Measurements from ENCODE around the gene LRRC15. TPM values are rescaled to one million over a fixed set of nuclear protein-coding genes. Genes with fewer than 3 reads are reported as not detected.

LRRC15 gene
- total RNA-seq, 2 experiments from 2014 or later, result not detected

- Mint-ChIP-seq H3K4me3 (no peak overlapping the region), H3K27me3 (peaks cover 17% of the 10 kb centered on the region), H3K27ac (no peak overlapping the region), H3K4me1 (peaks cover 5% of the 10 kb centered on the region), H3K9me3 (no peaks in the 10 kb centered on the region), H3K36me3 (no peaks in the 10 kb centered on the region)
- POLR2A ChIA-PET, result no interaction called here
- DNase-seq, result no peak
- ATAC-seq (ENCODE audit: low read depth), result no peak
These were observed 39.0 kb downstream of the LRRC15 start for GRCh38 chr3:194330579-194330978.

GRCh38 chr3:194330160-194330559 lies 39.4 kb downstream of the LRRC15 start:
- ATAC-seq (ENCODE audit: low read depth) (no peak), DNase-seq (no peak)
- peaks cover 17% of the 10 kb centered on the region for H3K27me3 Mint-ChIP-seq
- no peak overlapping the region for H3K4me3 Mint-ChIP-seq
- H3K36me3 Mint-ChIP-seq, result no peaks in the 10 kb centered on the region
- no peaks in the 10 kb centered on the region for H3K9me3 Mint-ChIP-seq
- no peak overlapping the region for H3K27ac Mint-ChIP-seq
- H3K4me1 Mint-ChIP-seq, result peaks cover 5% of the 10 kb centered on the region
- POLR2A ChIA-PET, result no interaction called here

DNA sequence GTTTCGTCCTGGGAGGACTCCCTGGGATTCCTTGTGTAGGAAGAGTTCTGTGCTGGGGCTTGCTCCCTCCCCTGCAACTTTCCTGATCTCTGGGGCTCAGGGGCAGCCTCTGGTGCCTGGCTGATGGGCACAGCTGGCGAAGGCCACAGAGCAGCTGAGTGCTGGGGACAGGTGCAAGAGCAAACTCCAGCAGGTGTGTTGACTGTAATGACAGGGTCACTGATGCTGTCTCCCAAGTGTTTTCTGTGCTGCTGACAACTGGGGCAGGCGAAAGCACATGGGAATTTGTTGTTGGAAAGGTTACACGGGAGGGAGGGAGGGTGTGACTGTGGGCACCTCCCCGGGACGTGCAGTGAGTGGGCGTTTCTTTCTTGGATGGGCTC lies 40.0 kb downstream of the LRRC15 start:
- POLR2A ChIA-PET, result no interaction called here
- no peak overlapping the region for H3K4me3 Mint-ChIP-seq
- no peak overlapping the region for H3K27ac Mint-ChIP-seq
- ATAC-seq (ENCODE audit: low read depth) (no peak), DNase-seq (no peak)
- H3K9me3 Mint-ChIP-seq, result no peaks in the 10 kb centered on the region
- peaks cover 5% of the 10 kb centered on the region for H3K4me1 Mint-ChIP-seq
- no peaks in the 10 kb centered on the region for H3K36me3 Mint-ChIP-seq
- H3K27me3 Mint-ChIP-seq, result peaks cover 17% of the 10 kb centered on the region

DNA sequence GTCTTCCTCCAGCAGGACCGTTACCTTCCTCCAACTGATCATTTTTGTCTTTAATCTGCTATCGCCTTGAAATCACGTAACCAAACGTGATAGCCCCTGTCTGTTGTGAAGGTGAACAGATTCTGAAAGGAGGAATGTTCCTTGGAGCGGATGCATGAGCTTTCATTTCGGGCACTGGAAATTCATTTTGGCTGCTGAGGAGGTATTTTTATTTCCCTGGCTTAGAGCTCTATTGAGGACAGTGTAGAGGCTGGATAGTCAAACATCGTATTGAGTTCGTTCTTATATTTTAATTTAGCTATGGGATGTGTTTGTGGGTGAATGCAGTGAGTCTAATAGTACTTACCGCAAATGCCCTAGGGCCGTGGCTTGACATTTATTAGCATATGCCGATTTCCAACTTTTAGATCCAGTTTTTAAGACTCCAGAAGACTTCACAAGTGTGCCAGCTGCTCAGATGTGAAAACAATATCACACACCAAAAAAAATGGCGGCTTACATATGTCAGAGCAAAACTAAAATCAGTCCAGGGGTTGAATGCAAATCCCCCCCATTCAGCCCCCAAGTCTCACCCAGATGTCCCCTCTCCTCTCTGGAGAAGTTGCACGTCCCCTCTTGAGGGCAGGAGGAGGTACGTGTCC lies 40.5 kb downstream of the LRRC15 start:
- POLR2A ChIA-PET, result no interaction called here
- H3K27ac Mint-ChIP-seq, result no peak overlapping the region

GRCh38 chr3:194328053-194328657 lies 41.4 kb downstream of the LRRC15 start:
- H3K36me3 Mint-ChIP-seq, result no peaks in the 10 kb centered on the region
- peak; percentile 53 for DNase-seq
- peak overlapping the region; percentile 9 for H3K27ac Mint-ChIP-seq

More for the DNA sequence above, 40.5 kb downstream of the LRRC15 start:
- Mint-ChIP-seq H3K27me3 (peaks cover 17% of the 10 kb centered on the region), H3K4me3 (no peak overlapping the region), H3K36me3 (no peaks in the 10 kb centered on the region), H3K9me3 (no peaks in the 10 kb centered on the region), H3K4me1 (peaks cover 3% of the 10 kb centered on the region)
- no peak for ATAC-seq (ENCODE audit: low read depth)
- no peak for DNase-seq

DNA sequence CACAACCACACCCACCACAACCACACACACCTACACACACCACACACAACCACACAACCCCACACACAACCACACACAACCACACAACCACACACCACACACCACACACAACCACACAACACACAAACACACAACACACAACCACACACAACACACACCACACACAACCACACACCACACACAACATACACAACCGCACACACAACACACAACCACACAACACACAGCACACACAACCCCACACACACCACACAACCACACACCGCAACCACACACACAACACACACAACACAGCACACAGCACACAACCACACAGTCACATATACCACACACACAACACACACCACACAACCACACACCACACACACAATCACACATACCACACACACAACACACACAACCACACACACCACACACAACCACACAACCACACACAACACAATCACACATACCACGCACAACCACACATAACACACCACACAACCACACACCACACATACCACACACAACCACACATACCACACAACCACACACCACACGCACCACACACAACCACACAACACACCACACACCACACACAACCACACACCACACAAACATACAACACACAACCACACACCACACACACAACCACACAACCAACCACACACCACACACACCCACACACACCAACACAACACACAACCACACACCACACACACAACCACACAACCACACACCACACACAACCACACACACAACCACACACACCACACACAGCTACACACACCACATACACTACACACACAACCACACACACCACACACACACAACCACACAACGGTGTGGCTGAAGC lies 42.1 kb downstream of the LRRC15 start:
- H3K27me3 Mint-ChIP-seq, result peaks cover 9% of the 10 kb centered on the region
- no peak overlapping the region for H3K27ac Mint-ChIP-seq
- no peaks in the 10 kb centered on the region for H3K9me3 Mint-ChIP-seq
- H3K4me1 Mint-ChIP-seq, result no peaks in the 10 kb centered on the region
- no peaks in the 10 kb centered on the region for H3K36me3 Mint-ChIP-seq
- no peak overlapping the region for H3K4me3 Mint-ChIP-seq
- DNase-seq (peak; percentile 48), ATAC-seq (ENCODE audit: low read depth) (no peak)
- POLR2A ChIA-PET, result no interaction called here

More at GRCh38 chr3:194328053-194328657, 41.4 kb downstream of the LRRC15 start:
- POLR2A ChIA-PET, result no interaction called here
- Mint-ChIP-seq H3K4me1 (no peaks in the 10 kb centered on the region), H3K27me3 (peaks cover 10% of the 10 kb centered on the region), H3K9me3 (no peaks in the 10 kb centered on the region), H3K4me3 (no peak overlapping the region)
- ATAC-seq (ENCODE audit: low read depth), result peak; percentile 43

- Mint-ChIP-seq H3K9me3 (no peaks in the 10 kb centered on the region), H3K4me1 (no peaks in the 10 kb centered on the region), H3K4me3 (no peak overlapping the region), H3K36me3 (no peaks in the 10 kb centered on the region), H3K27ac (no peak overlapping the region), H3K27me3 (peaks cover 9% of the 10 kb centered on the region)
- DNase-seq (no peak), ATAC-seq (ENCODE audit: low read depth) (no peak)
- POLR2A ChIA-PET, result no interaction called here
These were observed 42.6 kb downstream of the LRRC15 start for GRCh38 chr3:194326968-194327217.

- Mint-ChIP-seq H3K27me3 (peaks cover 10% of the 10 kb centered on the region), H3K36me3 (no peaks in the 10 kb centered on the region), H3K4me3 (no peak overlapping the region), H3K9me3 (no peaks in the 10 kb centered on the region), H3K4me1 (no peaks in the 10 kb centered on the region), H3K27ac (no peak overlapping the region)
- no peak for ATAC-seq (ENCODE audit: low read depth)
- POLR2A ChIA-PET, result no interaction called here
- no peak for DNase-seq
These were observed 43.2 kb downstream of the LRRC15 start for GRCh38 chr3:194326192-194326967.

- H3K4me1 Mint-ChIP-seq, result no peaks in the 10 kb centered on the region
- no peaks in the 10 kb centered on the region for H3K9me3 Mint-ChIP-seq
- no peak overlapping the region for H3K27ac Mint-ChIP-seq
- ATAC-seq (ENCODE audit: low read depth), result no peak
- DNase-seq, result no peak
- peaks cover 12% of the 10 kb centered on the region for H3K27me3 Mint-ChIP-seq
- H3K36me3 Mint-ChIP-seq, result no peaks in the 10 kb centered on the region
- H3K4me3 Mint-ChIP-seq, result no peak overlapping the region
- POLR2A ChIA-PET, result interaction anchor here (0.6 kb wide), 1 partner anchor 73 kb away, joined by 3 read pairs; no protein-coding TSS in a partner anchor
These were observed 44.0 kb downstream of the LRRC15 start for GRCh38 chr3:194325424-194326153.

DNA sequence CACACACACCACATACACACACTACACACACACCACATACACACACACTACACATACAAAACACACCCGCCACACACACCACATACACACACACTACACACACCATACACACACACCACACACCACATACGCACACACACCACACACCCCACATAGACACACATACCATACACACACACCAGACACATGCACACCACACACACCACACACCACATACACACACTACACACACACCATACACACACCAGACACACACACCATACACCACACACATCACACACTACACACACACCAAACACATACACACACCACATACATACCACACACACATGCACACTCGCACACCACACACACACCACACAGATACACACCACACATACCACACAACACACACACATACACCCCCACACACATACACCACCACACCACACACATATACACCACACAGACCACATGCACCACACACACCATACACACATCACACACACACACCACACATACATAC lies 44.7 kb downstream of the LRRC15 start:
- Mint-ChIP-seq H3K27ac (no peak overlapping the region), H3K4me3 (no peak overlapping the region), H3K9me3 (peaks cover under 1% of the 10 kb centered on the region), H3K36me3 (no peaks in the 10 kb centered on the region), H3K27me3 (peaks cover 10% of the 10 kb centered on the region), H3K4me1 (no peaks in the 10 kb centered on the region)
- DNase-seq, result no peak
- POLR2A ChIA-PET, result no interaction called here
- no peak for ATAC-seq (ENCODE audit: low read depth)

DNA sequence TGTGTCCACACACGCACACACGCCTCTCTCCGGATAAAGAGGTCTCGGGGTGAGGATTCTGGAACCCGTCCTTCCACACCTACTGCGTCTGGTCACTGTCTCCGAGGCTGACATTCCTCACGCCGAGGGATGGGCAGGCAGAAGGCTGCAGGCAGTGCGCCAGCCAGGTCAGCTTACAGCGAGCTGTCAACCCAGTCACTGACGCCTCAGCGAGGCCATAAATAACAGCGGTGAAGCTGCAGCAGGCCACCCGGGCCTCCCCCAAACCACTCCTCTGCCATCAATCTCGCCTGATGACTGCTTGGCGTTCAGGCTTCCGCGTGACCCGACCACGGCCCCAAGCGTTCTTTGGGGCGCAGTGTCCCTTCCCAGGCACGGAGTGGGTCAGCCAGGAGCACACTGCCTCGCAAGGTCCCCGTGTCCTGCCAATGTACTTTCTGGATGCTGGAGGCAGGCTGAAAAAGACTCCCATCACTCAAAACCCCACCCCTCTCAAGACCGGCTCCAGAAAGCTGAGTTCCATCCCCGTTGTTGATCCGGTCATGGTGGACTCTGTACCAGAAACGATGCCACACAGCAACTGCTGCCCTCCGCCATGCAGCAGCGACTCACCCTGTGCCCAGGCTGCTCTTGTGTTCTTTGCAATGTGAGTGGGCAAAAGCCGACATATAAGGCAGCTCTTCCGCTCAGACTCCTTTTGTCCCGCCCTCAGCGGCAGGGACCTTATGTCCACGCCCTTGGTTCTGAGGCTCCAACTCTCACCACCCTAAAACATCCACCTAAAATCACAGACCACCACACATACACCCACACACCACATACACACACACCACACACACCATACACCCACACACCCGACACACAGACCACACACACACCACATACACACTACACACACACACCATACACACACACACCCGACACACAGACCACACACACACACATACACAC lies 45.5 kb downstream of the LRRC15 start:
- DNase-seq, result peak; percentile 51
- Mint-ChIP-seq H3K27ac (no peak overlapping the region), H3K4me1 (no peaks in the 10 kb centered on the region), H3K36me3 (no peaks in the 10 kb centered on the region), H3K27me3 (peaks cover 14% of the 10 kb centered on the region), H3K4me3 (no peak overlapping the region), H3K9me3 (peaks cover 6% of the 10 kb centered on the region)
- peak; percentile 27 for ATAC-seq (ENCODE audit: low read depth)
- POLR2A ChIA-PET, result no interaction called here

DNA sequence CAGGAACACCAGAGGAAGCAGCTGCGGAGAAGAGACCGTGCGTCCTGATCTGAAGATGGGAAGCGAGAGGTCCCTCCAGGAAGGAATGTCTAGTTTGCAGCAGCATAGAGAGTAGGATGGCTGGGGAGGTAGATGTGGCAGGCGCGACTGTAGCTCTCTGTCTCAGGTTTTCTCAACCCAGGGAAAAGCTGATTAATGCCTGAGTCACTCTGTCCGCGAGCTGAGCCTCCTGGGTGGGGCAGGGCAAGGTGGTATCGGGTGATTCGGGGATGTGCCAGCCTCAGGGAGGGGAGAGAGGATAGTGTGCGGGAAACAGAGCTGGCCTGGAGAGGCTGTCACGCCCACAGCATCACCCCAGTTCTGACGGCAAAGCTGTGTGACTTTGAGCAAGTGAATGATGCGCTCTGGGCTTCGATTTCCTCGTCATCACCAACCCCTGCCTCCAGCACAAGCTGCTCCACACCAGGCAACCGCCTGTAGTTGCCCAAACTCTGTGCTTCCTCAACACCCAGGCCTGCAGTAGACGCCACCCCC lies 46.8 kb downstream of the LRRC15 start:
- Mint-ChIP-seq H3K27me3 (peaks cover 21% of the 10 kb centered on the region), H3K9me3 (peaks cover 8% of the 10 kb centered on the region), H3K36me3 (no peaks in the 10 kb centered on the region), H3K4me1 (no peaks in the 10 kb centered on the region), H3K4me3 (no peak overlapping the region), H3K27ac (no peak overlapping the region)
- DNase-seq (no peak), ATAC-seq (ENCODE audit: low read depth) (no peak)
- POLR2A ChIA-PET, result no interaction called here
